ENCODE results near the gene PAX5. TPM values are rescaled to one million over a fixed set of nuclear protein-coding genes. Genes with fewer than 3 reads are reported as not detected.

PAX5 gene
- total and polyA plus RNA-seq, 2 donors (not counting 1 experiment from before 2014, with no cell fraction given): 196 to 275 TPM

DNA sequence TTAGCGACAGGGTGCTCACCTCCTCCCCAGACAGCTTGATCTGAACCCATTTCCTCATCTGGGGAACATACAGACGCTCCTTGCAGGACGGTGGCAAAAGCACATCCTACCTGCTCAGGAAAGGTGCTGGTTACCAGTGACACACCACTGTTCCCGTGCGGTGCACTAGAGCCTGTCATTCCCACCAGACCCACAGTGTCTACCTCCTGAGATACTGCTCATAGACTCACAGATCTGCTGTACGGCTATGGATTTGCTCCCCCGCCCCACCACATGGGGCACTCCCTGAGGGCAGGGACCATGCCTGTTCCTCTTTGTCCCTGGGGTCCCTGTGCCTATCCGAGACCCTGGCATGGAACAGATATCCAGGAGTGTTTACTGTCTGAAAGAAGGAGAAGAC lies 208.9 kb downstream of the PAX5 start:
- no peak overlapping the region for H3K4me3 Mint-ChIP-seq
- no peak for DNase-seq
- intact Hi-C loops (cut with micrococcal nuclease): no loop called here
- ChIA-PET CTCF (no interaction called here), POLR2A (no interaction called here)
- peaks cover 14% of the 10 kb centered on the region for H3K27me3 Mint-ChIP-seq
- no peaks in the 10 kb centered on the region for H3K36me3 ChIP-seq (replicated peaks in 1 of 2; ENCODE audit: control extremely low read depth in 1 of 2, control insufficient read depth in 1 of 2, extremely low read depth in 1 of 2, insufficient read depth in 2 of 2, low read length in 1 of 2)
- H3K79me2 ChIP-seq (ENCODE audit: control insufficient read depth, insufficient read depth, low read length): no peaks in the 10 kb centered on the region
- no peak for ATAC-seq (ENCODE audit: low read depth)
- peaks cover 0 to 6% of the 10 kb centered on the region in 2 donors for H3K4me1 ChIP-seq (ENCODE audit: control insufficient read depth in 2 of 2, insufficient read depth in 2 of 2, low read length in 2 of 2)
- no peak overlapping the region for H3K4me2 ChIP-seq (replicated peaks; ENCODE audit: low read depth, low read length, poor library complexity, severe bottlenecking)
- no peaks in the 10 kb centered on the region for H3K9me3 ChIP-seq (ENCODE audit: control extremely low read depth in 1 of 3, control insufficient read depth in 2 of 3, insufficient read depth in 1 of 3, low read length in 2 of 3)
- no peaks in the 10 kb centered on the region for H3K9me3 Mint-ChIP-seq (ENCODE audit: insufficient read depth)
- no peak overlapping the region for H3K27ac ChIP-seq (ENCODE audit: low read length in 2 of 2)
- TF ChIP-seq EZH2 (IDR thresholded peaks at IDR 0.05; ENCODE audit: borderline replicate concordance, insufficient read depth, low read depth, low read length, poor library complexity, severe bottlenecking): no peak
- TF ChIP-seq, protein P1, sequence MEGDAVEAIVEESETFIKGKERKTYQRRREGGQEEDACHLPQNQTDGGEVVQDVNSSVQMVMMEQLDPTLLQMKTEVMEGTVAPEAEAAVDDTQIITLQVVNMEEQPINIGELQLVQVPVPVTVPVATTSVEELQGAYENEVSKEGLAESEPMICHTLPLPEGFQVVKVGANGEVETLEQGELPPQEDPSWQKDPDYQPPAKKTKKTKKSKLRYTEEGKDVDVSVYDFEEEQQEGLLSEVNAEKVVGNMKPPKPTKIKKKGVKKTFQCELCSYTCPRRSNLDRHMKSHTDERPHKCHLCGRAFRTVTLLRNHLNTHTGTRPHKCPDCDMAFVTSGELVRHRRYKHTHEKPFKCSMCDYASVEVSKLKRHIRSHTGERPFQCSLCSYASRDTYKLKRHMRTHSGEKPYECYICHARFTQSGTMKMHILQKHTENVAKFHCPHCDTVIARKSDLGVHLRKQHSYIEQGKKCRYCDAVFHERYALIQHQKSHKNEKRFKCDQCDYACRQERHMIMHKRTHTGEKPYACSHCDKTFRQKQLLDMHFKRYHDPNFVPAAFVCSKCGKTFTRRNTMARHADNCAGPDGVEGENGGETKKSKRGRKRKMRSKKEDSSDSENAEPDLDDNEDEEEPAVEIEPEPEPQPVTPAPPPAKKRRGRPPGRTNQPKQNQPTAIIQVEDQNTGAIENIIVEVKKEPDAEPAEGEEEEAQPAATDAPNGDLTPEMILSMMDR (IDR thresholded peaks at IDR 0.05): no peak
- H3K4me1 Mint-ChIP-seq: peaks cover 14% of the 10 kb centered on the region
- no peak overlapping the region for H3K27ac Mint-ChIP-seq
- WGBS (ENCODE audit: insufficient coverage): 91% methylated on average over 7 of the region's 8 CpGs
- H3K27me3 ChIP-seq (replicated peaks in 1 of 4; ENCODE audit: control extremely low read depth in 1 of 4, control insufficient read depth in 3 of 4, insufficient read depth in 4 of 4, low read length in 3 of 4): peaks cover 0 to 7% (median 0%) of the 10 kb centered on the region in 4 experiments
- no peaks in the 10 kb centered on the region for H4K20me1 ChIP-seq (ENCODE audit: control insufficient read depth, insufficient read depth, low read length, poor library complexity, severe bottlenecking)
- no peak overlapping the region for H3K4me3 ChIP-seq (ENCODE audit: control extremely low read depth in 1 of 5, extremely low read depth in 1 of 5, insufficient read depth in 1 of 5, low read depth in 2 of 5, low read length in 4 of 5)
- H3K9ac ChIP-seq (ENCODE audit: low read length): no peak overlapping the region
- H2AFZ ChIP-seq (ENCODE audit: insufficient read depth, low read depth, low read length, poor library complexity, severe bottlenecking): no peak overlapping the region

DNA sequence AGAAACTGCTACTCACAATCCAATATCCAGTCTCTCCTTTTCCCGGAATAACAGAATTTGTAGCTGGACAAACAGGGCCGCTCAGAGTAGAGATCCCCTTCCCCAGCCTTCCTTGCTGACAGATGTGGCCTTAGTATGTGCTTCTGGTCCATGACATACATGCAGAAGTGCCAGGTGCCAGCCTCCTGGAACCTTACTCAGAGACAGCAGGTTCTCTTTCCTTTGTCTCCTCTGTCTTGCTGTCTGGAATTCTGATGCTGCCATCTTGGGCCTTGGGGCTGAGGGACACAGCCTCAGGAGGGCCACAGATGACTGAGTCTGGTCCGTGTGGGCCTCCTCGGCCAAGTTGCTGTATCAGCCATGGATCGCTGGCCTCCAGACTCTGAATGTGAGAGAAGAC lies 210.1 kb downstream of the PAX5 start:
- intact Hi-C loops (cut with micrococcal nuclease): no loop called here
- H2AFZ ChIP-seq (ENCODE audit: insufficient read depth, low read depth, low read length, poor library complexity, severe bottlenecking): no peak overlapping the region

More for the DNA sequence above, 210.1 kb downstream of the PAX5 start:
- Histone ChIP-seq H4K20me1 (ENCODE audit: control insufficient read depth, insufficient read depth, low read length, poor library complexity, severe bottlenecking) (no peaks in the 10 kb centered on the region), H3K4me3 (ENCODE audit: control extremely low read depth in 1 of 5, extremely low read depth in 1 of 5, insufficient read depth in 1 of 5, low read depth in 2 of 5, low read length in 4 of 5) (no peak overlapping the region), H3K9ac (ENCODE audit: low read length) (no peak overlapping the region), H3K4me1 (ENCODE audit: control insufficient read depth in 2 of 2, insufficient read depth in 2 of 2, low read length in 2 of 2) (peaks cover 0 to 6% of the 10 kb centered on the region in 2 donors), H3K27ac (ENCODE audit: low read length in 2 of 2) (no peak overlapping the region), H3K27me3 (replicated peaks in 1 of 4; ENCODE audit: control extremely low read depth in 1 of 4, control insufficient read depth in 3 of 4, insufficient read depth in 4 of 4, low read length in 3 of 4) (peaks cover 0 to 19% (median 2%) of the 10 kb centered on the region in 4 experiments), H3K36me3 (replicated peaks in 1 of 2; ENCODE audit: control extremely low read depth in 1 of 2, control insufficient read depth in 1 of 2, extremely low read depth in 1 of 2, insufficient read depth in 2 of 2, low read length in 1 of 2) (no peaks in the 10 kb centered on the region), H3K4me2 (replicated peaks; ENCODE audit: low read depth, low read length, poor library complexity, severe bottlenecking) (no peak overlapping the region), H3K79me2 (ENCODE audit: control insufficient read depth, insufficient read depth, low read length) (no peaks in the 10 kb centered on the region), H3K9me3 (ENCODE audit: control extremely low read depth in 1 of 3, control insufficient read depth in 2 of 3, insufficient read depth in 1 of 3, low read length in 2 of 3) (no peaks in the 10 kb centered on the region)
- DNase-seq (no peak), ATAC-seq (ENCODE audit: low read depth) (no peak)
- H3K4me3 Mint-ChIP-seq: no peak overlapping the region
- ChIA-PET CTCF (no interaction called here), POLR2A (no interaction called here)
- H3K9me3 Mint-ChIP-seq (ENCODE audit: insufficient read depth): no peaks in the 10 kb centered on the region
- H3K27me3 Mint-ChIP-seq: peaks cover 23% of the 10 kb centered on the region
- peaks cover 11% of the 10 kb centered on the region for H3K4me1 Mint-ChIP-seq
- 79% methylated on average over 5 of the region's 5 CpGs for WGBS (ENCODE audit: insufficient coverage)
- H3K27ac Mint-ChIP-seq: no peak overlapping the region
- TF ChIP-seq EZH2 (IDR thresholded peaks at IDR 0.05; ENCODE audit: borderline replicate concordance, insufficient read depth, low read depth, low read length, poor library complexity, severe bottlenecking): no peak
- TF ChIP-seq, protein P1 (IDR thresholded peaks at IDR 0.05): no peak

Measured in B cell (primary cell).